Endodermal cell (in vitro differentiated cells): Measurements from ENCODE around the gene MED1. TPM values are rescaled to one million over a fixed set of nuclear protein-coding genes. Genes with fewer than 3 reads are reported as not detected.
A peak's percentile ranks its signal among the peaks of the same experiment; 100 is the strongest.

Experiments used
- DNase-seq: peaks from one replicate; pipeline ENCODE4 v3.0.0-alpha.2; 2017
- H3K27ac ChIP-seq: 2 replicates; pipeline ENCODE4 v1.5.1; 2013; ENCODE audit warnings: mild to moderate bottlenecking, low read depth, low read length, moderate library complexity
- H3K27me3 ChIP-seq: 2 replicates; pipeline ENCODE4 v1.6.1; 2013; ENCODE audit warnings: mild to moderate bottlenecking, low read length, moderate library complexity; ENCODE audit not compliant: insufficient read depth, control insufficient read depth, poor library complexity, severe bottlenecking
- H3K36me3 ChIP-seq: 2 replicates; pipeline ENCODE4 v1.7.0; 2013; ENCODE audit warnings: mild to moderate bottlenecking, low read length, moderate library complexity; ENCODE audit not compliant: control insufficient read depth, insufficient read depth
- H3K4me1 ChIP-seq: one replicate; pipeline ENCODE4 v1.7.0; 2013; ENCODE audit warnings: low read length; ENCODE audit not compliant: control insufficient read depth, insufficient read depth
- H3K4me3 ChIP-seq: 2 replicates; pipeline ENCODE4 v1.5.1; 2013; ENCODE audit warnings: mild to moderate bottlenecking, low read length, moderate library complexity
- H3K9ac ChIP-seq: 2 replicates; pipeline ENCODE4 v1.6.1; 2013; ENCODE audit warnings: mild to moderate bottlenecking, low read length, moderate library complexity; ENCODE audit not compliant: poor library complexity, severe bottlenecking; ENCODE audit errors: extremely low read depth
- H3K9me3 ChIP-seq: 2 replicates; pipeline ENCODE4 v1.6.1; 2013; ENCODE audit warnings: mild to moderate bottlenecking, low read length, moderate library complexity; ENCODE audit not compliant: control insufficient read depth
- H3K27ac Mint-ChIP-seq: 2 replicates; pipeline ENCODE4 v1.8.0; 2020; ENCODE audit warnings: mixed read lengths
- H3K27me3 Mint-ChIP-seq: 2 replicates; pipeline ENCODE4 v1.8.0; 2021; ENCODE audit warnings: mild to moderate bottlenecking, mixed read lengths; ENCODE audit not compliant: insufficient read depth
- H3K36me3 Mint-ChIP-seq: 2 replicates; pipeline ENCODE4 v1.8.0; 2020; ENCODE audit warnings: low read depth, mixed read lengths
- H3K4me1 Mint-ChIP-seq: 2 replicates; pipeline ENCODE4 v1.8.0; 2020; ENCODE audit warnings: mixed read lengths
- H3K4me3 Mint-ChIP-seq: 2 replicates; pipeline ENCODE4 v1.8.0; 2020; ENCODE audit warnings: mild to moderate bottlenecking, moderate library complexity, mixed read lengths
- H3K9me3 Mint-ChIP-seq: 2 replicates; pipeline ENCODE4 v1.8.0; 2020; ENCODE audit warnings: mild to moderate bottlenecking, mixed read lengths
- CTCF ChIP-seq: fragments of 200-600 bp; sonication (generic); conservative IDR thresholded peaks from 2 replicates; pipeline ENCODE4 v1.5.0; 2021; ENCODE audit warnings: antibody characterized with exemption, mild to moderate bottlenecking
- WGBS, 2 experiments: methylation state at CpG; one replicate each; pipeline versions ENCODE4 v1.1.5 to v1.1.7; 2013; ENCODE audit warnings: missing lambda C conversion rate in 2 of 2, mixed read lengths in 1 of 2; ENCODE audit not compliant: insufficient coverage in 1 of 2, insufficient read length in 1 of 2; 5-methylcytosine and 5-hydroxymethylcytosine counted together
- total RNA-seq, 2 donors: library from RNA; stranded (reverse); fragmentation: NEBNext Ultra II Directional in 1 of 2; extraction: Animal tissue kit (Norgen Biotek cat#: 25700) in 1 of 2; gene quantifications; 2 replicates in 1 of 2; 3 replicates in 1 of 2; pipeline ENCODE4 v1.2.1, GENCODE V29; 2021

Gene MED1
- total RNA-seq, 2 donors from 2014 or later: 56.1 to 57.5 TPM

- WGBS, 2 experiments: 5 to 8% methylated on average over 25 to 28 of the region's 28 CpGs
- no peak for TF ChIP-seq CTCF
- Histone ChIP-seq H3K4me3 (peak overlapping the region; percentile 92), H3K36me3 (peaks cover 9% of the 10 kb centered on the region), H3K4me1 (no peaks in the 10 kb centered on the region), H3K9ac (peak overlapping the region; percentile 100), H3K27ac (no peak overlapping the region), H3K27me3 (no peaks in the 10 kb centered on the region), H3K9me3 (no peaks in the 10 kb centered on the region)
- Mint-ChIP-seq H3K27ac (peak overlapping the region; percentile 88), H3K27me3 (no peaks in the 10 kb centered on the region), H3K4me1 (peaks cover 6% of the 10 kb centered on the region), H3K9me3 (peaks cover 1% of the 10 kb centered on the region), H3K4me3 (peak overlapping the region; percentile 88), H3K36me3 (peaks cover 18% of the 10 kb centered on the region)
- DNase-seq: peak; percentile 65
Observed at GRCh38 chr17:39462631-39463375, 11.7 kb upstream of the MED1 start.

- Mint-ChIP-seq H3K27ac (peak overlapping the region; percentile 88), H3K36me3 (peaks cover 11% of the 10 kb centered on the region), H3K4me3 (peak overlapping the region; percentile 88), H3K27me3 (no peaks in the 10 kb centered on the region), H3K9me3 (peaks cover 1% of the 10 kb centered on the region), H3K4me1 (peaks cover 6% of the 10 kb centered on the region)
- Histone ChIP-seq H3K9me3 (no peaks in the 10 kb centered on the region), H3K36me3 (peaks cover 3% of the 10 kb centered on the region), H3K4me1 (no peaks in the 10 kb centered on the region), H3K27ac (peak overlapping the region; percentile 97), H3K9ac (peak overlapping the region; percentile 100), H3K27me3 (no peaks in the 10 kb centered on the region), H3K4me3 (peak overlapping the region; percentile 92)
- TF ChIP-seq CTCF: no peak
- WGBS, 2 experiments: 1 to 2% methylated on average over 19 to 30 of the region's 34 CpGs
- peak; percentile 89 for DNase-seq
Observed at GRCh38 chr17:39461926-39462569, 11.0 kb upstream of the MED1 start.

GRCh38 chr17:39461113-39461925 is 10.3 kb upstream of the MED1 start, which contains the start of gene CDK12:
Gene CDK12 (plus strand): TSS chr17:39461486. CDS start chr17:39462072, 586 bp downstream.
- no peaks in the 10 kb centered on the region for H3K27me3 Mint-ChIP-seq
- peaks cover 7% of the 10 kb centered on the region for H3K36me3 Mint-ChIP-seq
- Histone ChIP-seq H3K4me1 (no peaks in the 10 kb centered on the region), H3K4me3 (peak within 1 kb of the TSS; percentile 92), H3K27me3 (no peaks in the 10 kb centered on the region), H3K27ac (peak within 1 kb of the TSS; percentile 97), H3K9me3 (no peaks in the 10 kb centered on the region), H3K36me3 (no peaks in the 10 kb centered on the region), H3K9ac (peak within 1 kb of the TSS; percentile 100)
- H3K4me3 Mint-ChIP-seq: peak within 1 kb of the TSS; percentile 88
- peak; percentile 99 for DNase-seq
- no peak for TF ChIP-seq CTCF
- peaks cover 1% of the 10 kb centered on the region for H3K9me3 Mint-ChIP-seq
- 5 to 7% methylated on average over 28 to 46 of the region's 51 CpGs for WGBS, 2 experiments
- peaks cover 6% of the 10 kb centered on the region for H3K4me1 Mint-ChIP-seq
- H3K27ac Mint-ChIP-seq: peak within 1 kb of the TSS; percentile 99
